ENCODE data around the gene GALK1.

The GALK1 gene

DNA sequence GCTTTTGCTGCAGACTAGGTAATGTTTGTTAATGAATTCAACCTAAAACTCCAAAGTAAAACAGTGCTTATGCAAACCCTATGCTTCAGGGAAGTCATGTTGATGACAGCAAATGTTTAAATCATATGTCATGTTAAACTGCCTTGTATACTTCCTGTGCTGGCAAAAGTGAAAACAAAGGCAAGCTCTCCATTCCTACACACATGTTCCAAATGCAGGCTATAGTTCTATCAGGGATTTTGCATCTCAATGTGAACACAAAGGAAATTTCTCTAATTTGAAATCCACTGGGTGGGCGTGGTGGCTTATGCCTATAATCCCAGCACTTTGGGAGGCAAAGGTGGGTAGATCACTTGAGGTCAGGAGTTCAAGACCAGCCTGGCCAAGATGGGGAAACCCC is 38.9 kb upstream of the GALK1 start:
- TF ChIP-seq, protein P1, sequence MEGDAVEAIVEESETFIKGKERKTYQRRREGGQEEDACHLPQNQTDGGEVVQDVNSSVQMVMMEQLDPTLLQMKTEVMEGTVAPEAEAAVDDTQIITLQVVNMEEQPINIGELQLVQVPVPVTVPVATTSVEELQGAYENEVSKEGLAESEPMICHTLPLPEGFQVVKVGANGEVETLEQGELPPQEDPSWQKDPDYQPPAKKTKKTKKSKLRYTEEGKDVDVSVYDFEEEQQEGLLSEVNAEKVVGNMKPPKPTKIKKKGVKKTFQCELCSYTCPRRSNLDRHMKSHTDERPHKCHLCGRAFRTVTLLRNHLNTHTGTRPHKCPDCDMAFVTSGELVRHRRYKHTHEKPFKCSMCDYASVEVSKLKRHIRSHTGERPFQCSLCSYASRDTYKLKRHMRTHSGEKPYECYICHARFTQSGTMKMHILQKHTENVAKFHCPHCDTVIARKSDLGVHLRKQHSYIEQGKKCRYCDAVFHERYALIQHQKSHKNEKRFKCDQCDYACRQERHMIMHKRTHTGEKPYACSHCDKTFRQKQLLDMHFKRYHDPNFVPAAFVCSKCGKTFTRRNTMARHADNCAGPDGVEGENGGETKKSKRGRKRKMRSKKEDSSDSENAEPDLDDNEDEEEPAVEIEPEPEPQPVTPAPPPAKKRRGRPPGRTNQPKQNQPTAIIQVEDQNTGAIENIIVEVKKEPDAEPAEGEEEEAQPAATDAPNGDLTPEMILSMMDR (IDR thresholded peaks at IDR 0.05; ENCODE audit: insufficient read depth, low read depth, low read length, missing control alignments), result no peak
- H3K4me3 ChIP-seq (ENCODE audit: low read depth, low read length), result no peak overlapping the region
- no peak for DNase-seq (ENCODE audit: low read depth)

DNA sequence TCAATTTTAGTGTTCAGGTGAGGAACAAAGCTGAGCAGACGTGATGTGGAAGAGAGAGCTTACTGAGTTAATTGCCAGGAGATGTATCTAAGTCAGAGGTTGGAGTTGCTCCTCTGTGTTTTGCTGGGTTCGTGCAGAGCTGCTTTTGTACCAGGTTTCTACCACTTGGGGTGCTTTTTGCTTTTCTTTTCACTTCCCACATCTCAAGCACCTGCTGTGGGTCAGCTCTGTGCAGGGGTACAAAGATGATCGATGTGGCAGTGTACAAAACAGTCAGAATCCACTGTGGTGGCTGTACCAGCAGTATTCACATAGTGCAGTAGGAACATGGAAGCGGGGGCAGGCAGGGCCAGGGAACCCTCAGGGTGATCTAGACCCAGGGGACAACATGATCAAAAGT is 34.4 kb upstream of the GALK1 start:
- DNase-seq (ENCODE audit: low read depth), result no peak
- TF ChIP-seq, protein P1 (IDR thresholded peaks at IDR 0.05; ENCODE audit: insufficient read depth, low read depth, low read length, missing control alignments), result no peak
- H3K4me3 ChIP-seq (ENCODE audit: low read depth, low read length), result no peak overlapping the region

DNA sequence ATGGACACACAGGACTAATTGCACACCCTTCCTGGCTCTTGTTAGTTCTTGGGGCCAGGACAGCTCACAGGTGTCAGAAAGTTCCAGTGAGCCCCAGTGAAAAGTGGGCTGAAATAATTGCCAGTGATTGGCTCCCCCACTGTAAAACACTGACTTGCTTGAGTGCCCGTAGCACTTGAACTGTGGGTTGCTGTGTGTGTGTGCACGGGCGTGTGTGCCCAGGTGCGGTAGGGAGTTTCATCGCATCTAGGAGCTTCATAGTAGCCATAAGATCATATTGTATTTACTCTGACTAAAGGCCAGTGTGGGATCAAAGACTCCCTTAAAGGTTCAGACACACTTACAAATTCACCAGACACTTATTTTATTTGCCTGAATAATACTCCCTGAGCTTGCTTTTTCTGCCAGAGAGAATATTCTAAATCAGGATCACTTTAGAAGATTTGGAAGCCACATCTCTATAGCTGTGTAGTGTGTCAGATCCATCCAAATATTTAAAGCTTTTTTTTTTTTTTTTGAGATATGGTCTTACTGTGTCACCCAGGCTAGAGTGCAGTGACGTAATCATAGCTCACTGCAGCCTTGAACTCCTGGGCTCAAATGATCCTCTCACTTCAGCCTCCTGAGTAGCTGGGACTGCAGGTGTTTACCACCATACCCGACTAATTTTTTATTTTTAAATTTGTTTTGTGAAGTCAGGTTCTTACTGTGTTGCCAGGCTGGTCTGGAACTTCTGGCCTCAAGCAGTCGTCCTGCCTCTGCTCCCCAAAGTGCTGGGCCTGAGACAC is 31.0 kb upstream of the GALK1 start:
- TF ChIP-seq, protein P1 (IDR thresholded peaks at IDR 0.05; ENCODE audit: insufficient read depth, low read depth, low read length, missing control alignments), result no peak
- no peak overlapping the region for H3K4me3 ChIP-seq (ENCODE audit: low read depth, low read length)
- DNase-seq (ENCODE audit: low read depth), result no peak

DNA sequence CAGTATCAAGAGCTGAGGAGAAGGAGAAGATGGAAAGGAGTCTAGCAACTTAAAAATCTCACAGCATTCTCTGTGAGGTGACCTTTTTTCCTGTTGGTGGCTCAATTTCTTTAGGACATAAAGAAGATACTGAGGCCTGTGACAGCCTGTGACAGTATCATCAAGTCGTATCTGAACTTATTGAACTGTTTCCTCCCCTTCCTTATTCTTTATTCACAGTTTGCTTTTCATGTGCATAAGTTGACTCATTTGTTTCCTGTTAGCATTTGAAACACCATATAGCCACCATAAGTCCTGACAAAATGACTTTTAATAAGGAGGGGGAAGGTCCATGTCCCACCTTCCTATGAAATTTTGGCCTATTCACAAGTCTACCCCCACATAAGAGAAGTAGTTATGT is 28.5 kb upstream of the GALK1 start:
- TF ChIP-seq, protein P1 (IDR thresholded peaks at IDR 0.05; ENCODE audit: insufficient read depth, low read depth, low read length, missing control alignments), result no peak
- no peak for DNase-seq (ENCODE audit: low read depth)
- H3K4me3 ChIP-seq (ENCODE audit: low read depth, low read length), result no peak overlapping the region

DNA sequence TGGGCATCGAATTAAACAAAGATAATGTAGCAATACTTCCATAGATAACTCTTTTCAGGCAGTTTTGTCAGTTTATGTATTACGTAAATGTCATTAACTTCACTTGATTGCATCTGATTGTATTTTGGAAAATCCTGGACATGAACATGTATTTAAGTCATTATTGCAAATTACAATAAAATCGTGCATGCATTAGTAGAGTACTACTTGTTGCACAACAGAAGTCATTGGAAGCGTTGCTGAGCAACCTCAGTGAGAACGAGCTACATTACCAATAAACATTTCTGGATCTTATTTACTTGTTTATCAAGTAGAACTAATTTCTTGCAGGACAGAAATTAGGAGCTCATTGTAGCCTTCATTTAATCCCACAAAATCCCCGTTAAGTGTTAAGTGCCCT is 26.3 kb upstream of the GALK1 start:
- TF ChIP-seq, protein P1 (IDR thresholded peaks at IDR 0.05; ENCODE audit: insufficient read depth, low read depth, low read length, missing control alignments), result no peak
- DNase-seq (ENCODE audit: low read depth), result no peak
- no peak overlapping the region for H3K4me3 ChIP-seq (ENCODE audit: low read depth, low read length)

DNA sequence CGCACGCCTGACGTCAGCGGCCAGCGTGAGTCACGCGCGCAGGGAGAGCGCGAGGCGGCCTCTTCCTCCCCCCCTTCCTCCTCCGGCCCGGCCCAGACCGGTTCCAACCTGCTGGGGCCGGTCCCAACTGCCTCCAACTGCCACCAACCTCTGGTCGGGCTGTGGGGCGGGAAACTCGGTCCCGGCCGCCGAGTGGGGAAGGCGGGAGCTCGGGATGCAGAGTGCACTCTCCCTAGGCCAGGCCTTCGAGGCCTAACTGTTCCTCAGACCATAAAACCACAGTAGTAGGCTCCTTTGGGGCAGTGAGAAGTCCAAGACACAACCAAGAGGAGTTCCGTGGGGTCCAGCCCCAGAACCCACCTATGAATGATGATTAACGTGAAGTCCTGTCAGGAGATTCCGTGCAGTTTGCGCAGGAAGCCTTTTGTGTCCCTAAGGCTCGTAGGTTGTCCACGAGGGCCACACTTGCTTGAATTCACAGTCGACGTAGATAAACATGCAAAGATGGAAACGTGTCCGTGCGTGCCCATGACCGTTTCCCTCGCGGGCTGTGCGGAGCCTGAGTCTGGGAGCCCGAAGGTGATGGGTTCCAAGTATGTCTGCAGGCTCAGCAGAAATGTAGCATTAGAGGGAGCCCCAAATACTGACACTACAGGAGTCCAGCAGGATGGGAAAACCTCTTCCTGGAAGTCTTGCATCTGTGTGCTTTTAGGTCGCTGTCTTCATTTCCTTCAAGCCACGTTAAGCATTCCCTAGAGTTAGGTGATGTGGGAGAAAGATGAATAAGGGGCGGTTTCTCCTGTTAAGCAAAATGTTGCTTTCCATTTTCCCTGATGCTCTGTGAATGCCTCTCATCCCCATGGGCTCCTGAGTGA is 20.3 kb upstream of the GALK1 start:
- TF ChIP-seq, protein P1 (IDR thresholded peaks at IDR 0.05; ENCODE audit: insufficient read depth, low read depth, low read length, missing control alignments), result no peak
- H3K4me3 ChIP-seq (ENCODE audit: low read depth, low read length), result peak overlapping the region; percentile 63
- DNase-seq (ENCODE audit: low read depth), result peak; percentile 98
